Breast epithelium (tissue), 4 donors: Measurements from ENCODE around the gene ADCY6. TPM values are rescaled to one million over a fixed set of nuclear protein-coding genes. Genes with fewer than 3 reads are reported as not detected.

Experiments used
- DNase-seq, 2 donors: peaks; one replicate each; pipeline ENCODE4 v3.0.0-alpha.2; 2019; ENCODE audit warnings: low spot score in 2 of 2
- H3K27ac ChIP-seq, 2 donors: fragments of 200-600 bp; sonication (generic) in 1 of 2; one replicate each; pipeline ENCODE4 v1.5.1; 2016 to 2019; ENCODE audit warnings: mild to moderate bottlenecking in 1 of 2
- H3K27me3 ChIP-seq, 2 donors: fragments of 200-600 bp; sonication (generic) in 1 of 2; one replicate each; pipeline versions ENCODE4 v1.5.1 to v1.6.0; 2017 to 2019; ENCODE audit warnings: control low read depth in 1 of 2, mild to moderate bottlenecking in 1 of 2
- H3K36me3 ChIP-seq: fragments of 200-600 bp; one replicate; pipeline ENCODE4 v1.5.1; 2019
- H3K4me1 ChIP-seq, 2 donors: fragments of 200-600 bp; sonication (generic); one replicate each; pipeline ENCODE4 v1.5.1; 2016 to 2019; ENCODE audit warnings: control low read depth in 1 of 2
- H3K4me3 ChIP-seq, 3 donors: fragments of 200-600 bp; sonication (generic); 1 replicate in 2 of 3; 2 replicates in 1 of 3; pipeline ENCODE4 v1.5.1; 2016 to 2019; ENCODE audit warnings: mild to moderate bottlenecking in 3 of 3, moderate library complexity in 2 of 3
- H3K9me3 ChIP-seq, 2 donors: fragments of 200-600 bp; sonication (generic) in 1 of 2; one replicate each; pipeline ENCODE4 v1.5.1; 2016 to 2019; ENCODE audit warnings: control low read depth in 1 of 2
- POLR2A ChIP-seq: fragments of 450-650 bp; IDR thresholded peaks from one replicate; pipeline ENCODE4 v1.6.1; 2016; ENCODE audit warnings: antibody characterized with exemption, mild to moderate bottlenecking, moderate library complexity
- POLR2AphosphoS5 ChIP-seq, 3 donors: sonication (generic); formaldehyde crosslinking; IDR thresholded peaks; one replicate each; pipeline ENCODE4 v1.6.1; 2017; ENCODE audit warnings: antibody characterized with exemption in 3 of 3
- intact Hi-C: fragments of 100-400 bp; cut with DNase I; formaldehyde crosslinking; loops from one replicate; pipeline ENCODE4 v1.15.1; 2023; ENCODE audit warnings: low total_unique reads
- total RNA-seq, 3 donors: library from RNA; depleted of rRNA; stranded (reverse); fragments of >200 nt; gene quantifications; one replicate each; pipeline ENCODE4 v1.1.0, GENCODE V29; 2016
- TF ChIP-seq, protein P1 (sequence below), 3 donors: fragments of 450-650 bp; IDR thresholded peaks; one replicate each; pipeline ENCODE4 v1.5.1; 2016 to 2017; ENCODE audit warnings: antibody characterized with exemption in 3 of 3, mild to moderate bottlenecking in 3 of 3, moderate library complexity in 3 of 3

The ADCY6 gene
- total RNA-seq, 3 donors from 2014 or later: 42.0 to 61.4 (median 46.7) TPM

DNA sequence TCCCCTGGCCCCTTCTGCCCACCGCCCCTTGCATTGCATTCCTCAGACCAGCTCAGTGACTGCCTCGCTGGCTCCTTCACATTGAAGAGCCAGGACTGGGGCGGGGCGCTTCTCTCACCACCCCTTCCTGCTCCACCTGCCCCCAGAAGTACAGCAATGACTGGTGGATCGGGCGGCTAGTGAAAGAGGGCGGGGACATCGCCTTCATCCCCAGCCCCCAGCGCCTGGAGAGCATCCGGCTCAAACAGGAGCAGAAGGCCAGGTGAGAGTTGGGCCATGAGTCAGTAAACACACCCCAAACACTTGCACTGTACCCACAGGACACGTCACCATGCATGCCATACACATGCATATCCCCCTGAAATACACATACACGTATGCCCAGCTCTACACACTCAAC, 35.2 kb upstream of the ADCY6 start:
- Histone ChIP-seq H3K27me3 (no peaks in the 10 kb centered on the region), H3K27ac (no peak overlapping the region), H3K36me3 (no peaks in the 10 kb centered on the region), H3K4me3 (no peak overlapping the region), H3K4me1 (no peaks in the 10 kb centered on the region), H3K9me3 (no peaks in the 10 kb centered on the region)
- no peak for DNase-seq
- intact Hi-C loops: loop anchor here (5.0 kb wide), 1 partner anchor 463 kb away; no protein-coding TSS in a partner anchor
- TF ChIP-seq, protein P1, sequence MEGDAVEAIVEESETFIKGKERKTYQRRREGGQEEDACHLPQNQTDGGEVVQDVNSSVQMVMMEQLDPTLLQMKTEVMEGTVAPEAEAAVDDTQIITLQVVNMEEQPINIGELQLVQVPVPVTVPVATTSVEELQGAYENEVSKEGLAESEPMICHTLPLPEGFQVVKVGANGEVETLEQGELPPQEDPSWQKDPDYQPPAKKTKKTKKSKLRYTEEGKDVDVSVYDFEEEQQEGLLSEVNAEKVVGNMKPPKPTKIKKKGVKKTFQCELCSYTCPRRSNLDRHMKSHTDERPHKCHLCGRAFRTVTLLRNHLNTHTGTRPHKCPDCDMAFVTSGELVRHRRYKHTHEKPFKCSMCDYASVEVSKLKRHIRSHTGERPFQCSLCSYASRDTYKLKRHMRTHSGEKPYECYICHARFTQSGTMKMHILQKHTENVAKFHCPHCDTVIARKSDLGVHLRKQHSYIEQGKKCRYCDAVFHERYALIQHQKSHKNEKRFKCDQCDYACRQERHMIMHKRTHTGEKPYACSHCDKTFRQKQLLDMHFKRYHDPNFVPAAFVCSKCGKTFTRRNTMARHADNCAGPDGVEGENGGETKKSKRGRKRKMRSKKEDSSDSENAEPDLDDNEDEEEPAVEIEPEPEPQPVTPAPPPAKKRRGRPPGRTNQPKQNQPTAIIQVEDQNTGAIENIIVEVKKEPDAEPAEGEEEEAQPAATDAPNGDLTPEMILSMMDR (IDR thresholded peaks at IDR 0.05): no peak
- no peak for TF ChIP-seq POLR2A
- no peak for TF ChIP-seq POLR2AphosphoS5 (IDR thresholded peaks at IDR 0.05)

DNA sequence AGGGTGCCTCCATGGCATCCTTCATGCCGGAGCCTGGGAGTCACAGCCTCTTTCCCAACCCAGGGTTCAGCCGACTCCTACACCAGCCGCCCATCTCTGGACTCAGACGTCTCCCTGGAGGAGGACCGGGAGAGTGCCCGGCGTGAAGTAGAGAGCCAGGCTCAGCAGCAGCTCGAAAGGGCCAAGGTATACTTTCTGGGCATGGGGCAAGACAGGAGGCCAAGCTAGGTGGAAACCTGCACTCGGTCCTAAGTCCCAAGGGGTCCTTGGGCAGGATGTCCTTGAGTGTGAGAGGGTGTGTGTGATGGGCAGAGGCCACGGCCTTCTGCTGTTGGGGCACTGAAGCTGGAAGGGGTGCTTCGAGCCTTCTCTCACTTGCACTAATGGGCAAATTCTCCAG, 34.4 kb upstream of the ADCY6 start:
- no peaks in the 10 kb centered on the region for H3K36me3 ChIP-seq
- TF ChIP-seq POLR2AphosphoS5 (IDR thresholded peaks at IDR 0.05) (no peak), POLR2A (no peak)
- TF ChIP-seq, protein P1 (IDR thresholded peaks at IDR 0.05): no peak
- H3K9me3 ChIP-seq: no peaks in the 10 kb centered on the region
- H3K27me3 ChIP-seq: no peaks in the 10 kb centered on the region
- H3K27ac ChIP-seq: no peak overlapping the region
- no peak overlapping the region for H3K4me3 ChIP-seq
- intact Hi-C loops: loop anchor here (5.0 kb wide), 1 partner anchor 464 kb away; no protein-coding TSS in a partner anchor
- DNase-seq: no peak
- H3K4me1 ChIP-seq: no peaks in the 10 kb centered on the region

DNA sequence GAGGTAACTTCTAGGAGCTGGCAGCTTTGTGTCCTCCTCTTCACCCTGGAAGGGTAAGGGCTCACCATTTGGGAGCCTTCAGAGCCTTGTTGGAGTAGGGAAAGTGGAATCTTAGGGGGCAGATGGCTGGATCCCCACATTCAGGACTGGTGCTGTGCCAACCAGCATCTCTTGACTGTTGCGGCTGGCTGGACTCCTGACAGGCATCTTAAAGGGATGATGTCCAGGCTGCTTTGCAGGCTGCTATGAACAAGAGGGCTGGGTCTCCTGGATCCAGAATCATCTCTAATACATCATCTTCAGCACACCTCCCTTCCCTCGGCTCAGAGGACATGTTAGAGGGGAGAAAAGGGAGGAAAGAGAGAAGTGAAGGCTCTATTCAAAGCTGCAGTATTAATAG, 33.8 kb upstream of the ADCY6 start:
- Histone ChIP-seq H3K9me3 (no peaks in the 10 kb centered on the region), H3K36me3 (no peaks in the 10 kb centered on the region), H3K27me3 (no peaks in the 10 kb centered on the region), H3K4me1 (no peaks in the 10 kb centered on the region), H3K4me3 (no peak overlapping the region), H3K27ac (no peak overlapping the region)
- DNase-seq: no peak
- TF ChIP-seq POLR2A (no peak), POLR2AphosphoS5 (IDR thresholded peaks at IDR 0.05) (no peak)
- TF ChIP-seq, protein P1 (IDR thresholded peaks at IDR 0.05): no peak
- intact Hi-C loops: loop anchor here (5.0 kb wide), 1 partner anchor 465 kb away; no protein-coding TSS in a partner anchor

DNA sequence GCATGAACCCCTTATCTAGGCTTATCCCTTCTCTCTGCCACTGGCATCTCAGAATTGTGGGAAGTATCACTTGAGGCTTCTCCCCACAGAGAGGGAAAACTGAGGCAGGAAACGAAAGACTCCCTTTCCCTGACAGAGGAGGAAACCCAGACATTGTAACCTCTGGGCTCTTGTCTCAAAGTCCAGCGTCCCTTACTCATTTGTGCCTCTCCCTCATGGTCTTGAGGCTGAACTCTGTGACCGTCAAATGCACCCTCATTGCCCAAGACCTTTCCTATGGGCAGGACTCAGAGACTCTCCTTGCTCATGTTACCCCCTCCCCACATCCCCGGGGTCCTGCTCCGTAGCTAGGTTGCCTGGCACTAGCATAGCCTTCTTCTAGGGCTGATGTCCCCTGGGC, 33.2 kb upstream of the ADCY6 start:
- intact Hi-C loops: loop anchor here (5.0 kb wide), 1 partner anchor 465 kb away; no protein-coding TSS in a partner anchor
- H3K4me1 ChIP-seq: no peaks in the 10 kb centered on the region
- TF ChIP-seq POLR2AphosphoS5 (IDR thresholded peaks at IDR 0.05): no peak
- TF ChIP-seq, protein P1 (IDR thresholded peaks at IDR 0.05): no peak
- no peak for TF ChIP-seq POLR2A

DNA sequence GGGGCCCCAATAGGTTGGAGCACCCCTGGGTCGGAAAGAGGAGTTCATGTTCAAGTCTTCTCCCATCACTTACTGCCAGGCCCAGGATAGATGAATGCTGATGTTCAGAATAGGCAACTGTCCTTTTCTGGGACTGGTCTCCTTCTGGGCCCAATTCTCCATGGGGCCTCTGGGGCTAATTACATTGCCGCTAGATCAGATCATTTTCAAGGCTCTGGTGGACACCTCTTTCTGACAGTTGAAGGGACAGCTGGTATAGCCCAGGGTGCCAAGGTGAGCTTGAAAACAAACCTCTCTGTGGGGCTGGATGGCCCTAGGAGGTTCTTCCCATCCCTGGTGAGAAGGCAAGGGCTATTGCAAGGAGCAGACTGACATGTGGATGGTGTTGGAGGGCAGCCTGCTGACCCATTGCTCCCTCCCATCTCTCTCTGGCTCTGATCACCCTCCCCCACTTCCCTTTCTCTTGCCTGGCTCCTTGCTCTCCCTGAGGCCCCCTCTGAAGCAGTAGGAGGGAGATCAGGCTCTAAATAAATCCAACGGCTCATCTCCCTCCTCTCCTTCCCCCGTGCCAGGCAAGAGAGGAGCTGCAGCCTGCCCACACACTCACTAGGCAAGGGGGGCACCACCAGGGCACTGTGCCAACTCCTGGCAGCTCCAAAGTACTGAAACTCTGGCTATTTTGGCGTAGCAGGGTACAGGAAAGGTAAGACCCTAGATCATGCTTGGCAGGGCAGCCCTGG, 31.3 kb upstream of the ADCY6 start:
- Histone ChIP-seq H3K27ac (no peak overlapping the region), H3K27me3 (no peaks in the 10 kb centered on the region)

More for the DNA sequence above, 33.2 kb upstream of the ADCY6 start:
- Histone ChIP-seq H3K4me3 (no peak overlapping the region), H3K9me3 (no peaks in the 10 kb centered on the region), H3K36me3 (no peaks in the 10 kb centered on the region), H3K27ac (no peak overlapping the region), H3K27me3 (no peaks in the 10 kb centered on the region)
- DNase-seq: no peak

More for the DNA sequence above, 31.3 kb upstream of the ADCY6 start:
- H3K9me3 ChIP-seq: no peaks in the 10 kb centered on the region
- peaks cover 4 to 8% of the 10 kb centered on the region in 2 donors for H3K4me1 ChIP-seq
- DNase-seq: no peak
- H3K4me3 ChIP-seq: no peak overlapping the region
- intact Hi-C loops: loop anchor here (5.0 kb wide), 1 partner anchor 467 kb away; no protein-coding TSS in a partner anchor
- no peak for TF ChIP-seq POLR2A
- no peak for TF ChIP-seq POLR2AphosphoS5 (IDR thresholded peaks at IDR 0.05)
- TF ChIP-seq, protein P1 (IDR thresholded peaks at IDR 0.05): no peak
- H3K36me3 ChIP-seq: no peaks in the 10 kb centered on the region
